H9 (cell line): Measurements from ENCODE around the gene ELOA. TPM values are rescaled to one million over a fixed set of nuclear protein-coding genes. Genes with fewer than 3 reads are reported as not detected.

Experiments used
- DNase-seq: peaks from one replicate; pipeline ENCODE4 v3.0.0-alpha.2; 2017
- H2AFZ ChIP-seq: one replicate; pipeline ENCODE4 v1.6.1; 2013; ENCODE audit warnings: mild to moderate bottlenecking, low read length, control low read depth, moderate library complexity
- H2AK5ac ChIP-seq: 2 replicates; pipeline ENCODE4 v1.6.1; 2013; ENCODE audit warnings: low read length, control low read depth, mixed read lengths; ENCODE audit not compliant: insufficient read length
- H2BK120ac ChIP-seq: one replicate; pipeline ENCODE4 v1.6.1; 2013; ENCODE audit warnings: low read depth, mild to moderate bottlenecking, low read length, control low read depth, inconsistent platforms; ENCODE audit not compliant: poor library complexity, severe bottlenecking
- H2BK12ac ChIP-seq: 2 replicates; pipeline ENCODE4 v1.6.1; 2013; ENCODE audit warnings: low read length, control low read depth, mixed read lengths, low read depth; ENCODE audit not compliant: insufficient read length
- H2BK15ac ChIP-seq: 2 replicates; pipeline ENCODE4 v1.6.1; 2013; ENCODE audit warnings: low read depth, low read length, control low read depth
- H2BK20ac ChIP-seq: one replicate; pipeline ENCODE4 v1.6.1; 2013; ENCODE audit warnings: low read depth, mild to moderate bottlenecking, low read length, control low read depth, inconsistent platforms; ENCODE audit not compliant: poor library complexity, severe bottlenecking
- H2BK5ac ChIP-seq: 2 replicates; pipeline ENCODE4 v1.6.1; 2013; ENCODE audit warnings: low read length, control low read depth, mixed read lengths; ENCODE audit not compliant: insufficient read length
- H3K14ac ChIP-seq: 2 replicates; pipeline ENCODE4 v1.6.1; 2013; ENCODE audit warnings: low read length, control low read depth; ENCODE audit not compliant: insufficient read depth
- H3K18ac ChIP-seq: 2 replicates; pipeline ENCODE4 v1.6.1; 2013; ENCODE audit warnings: low read depth, mild to moderate bottlenecking, mixed read lengths, low read length, control low read depth; ENCODE audit not compliant: insufficient read length
- H3K23ac ChIP-seq: 2 replicates; pipeline ENCODE4 v1.6.1; 2013; ENCODE audit warnings: low read length, control low read depth, mixed read lengths, low read depth; ENCODE audit not compliant: insufficient read length
- H3K23me2 ChIP-seq: 2 replicates; pipeline ENCODE4 v1.6.1; 2013; ENCODE audit warnings: low read depth, mild to moderate bottlenecking, mixed read lengths, low read length, control low read depth; ENCODE audit not compliant: insufficient read length, poor library complexity, severe bottlenecking
- H3K27ac ChIP-seq: 2 replicates; pipeline ENCODE4 v1.5.1; 2013; ENCODE audit warnings: low read length, control low read depth, mixed read lengths, low read depth; ENCODE audit not compliant: insufficient read length
- H3K27me3 ChIP-seq: 2 replicates; pipeline ENCODE4 v1.6.1; 2013; ENCODE audit warnings: low read length, control low read depth, inconsistent platforms; ENCODE audit not compliant: insufficient read depth
- H3K4ac ChIP-seq: 2 replicates; pipeline ENCODE4 v1.6.1; 2013; ENCODE audit warnings: low read depth, mild to moderate bottlenecking, control low read depth, inconsistent platforms, low read length, moderate library complexity
- H3K4me1 ChIP-seq: 2 replicates; pipeline ENCODE4 v1.6.1; 2013; ENCODE audit warnings: low read length, control low read depth, inconsistent platforms; ENCODE audit not compliant: insufficient read depth
- H3K4me2 ChIP-seq: 2 replicates; pipeline ENCODE4 v1.6.1; 2013; ENCODE audit warnings: low read length, control low read depth, mixed read lengths; ENCODE audit not compliant: insufficient read length, insufficient read depth
- H3K56ac ChIP-seq: 2 replicates; pipeline ENCODE4 v1.6.1; 2013; ENCODE audit warnings: low read depth, mild to moderate bottlenecking, mixed read lengths, low read length, control low read depth; ENCODE audit not compliant: insufficient read length
- H3K79me1 ChIP-seq: 2 replicates; pipeline ENCODE4 v1.6.1; 2013; ENCODE audit warnings: low read depth, mild to moderate bottlenecking, moderate library complexity, low read length, control low read depth, inconsistent platforms; ENCODE audit not compliant: insufficient read depth, poor library complexity, severe bottlenecking
- H3K79me2 ChIP-seq: 2 replicates; pipeline ENCODE4 v1.6.1; 2013; ENCODE audit warnings: low read length, control low read depth, inconsistent platforms; ENCODE audit not compliant: insufficient read depth
- H3K9ac ChIP-seq: 2 replicates; pipeline ENCODE4 v1.6.1; 2013; ENCODE audit warnings: low read length, control low read depth, mixed read lengths; ENCODE audit not compliant: insufficient read length; ENCODE audit errors: extremely low read depth
- H3K9me3 ChIP-seq: one replicate; pipeline ENCODE4 v1.6.1; 2013; ENCODE audit warnings: low read depth, low read length, inconsistent platforms; ENCODE audit not compliant: control insufficient read depth
- H3T11ph ChIP-seq: one replicate; pipeline ENCODE4 v1.6.1; 2013; ENCODE audit warnings: mild to moderate bottlenecking, low read length, control low read depth, inconsistent platforms
- H4K20me1 ChIP-seq: one replicate; pipeline ENCODE4 v1.6.1; 2013; ENCODE audit not compliant: control insufficient read depth, insufficient read length, insufficient read depth
- H4K5ac ChIP-seq: 2 replicates; pipeline ENCODE4 v1.6.1; 2013; ENCODE audit warnings: low read depth, mild to moderate bottlenecking, mixed read lengths, low read length, control low read depth; ENCODE audit not compliant: insufficient read length
- H4K8ac ChIP-seq: replicated peaks from 2 replicates; pipeline ENCODE4 v1.6.1; 2013; ENCODE audit warnings: low read length, control low read depth, mixed read lengths, low read depth; ENCODE audit not compliant: insufficient read length
- H4K91ac ChIP-seq: 2 replicates; pipeline ENCODE4 v1.6.1; 2013; ENCODE audit warnings: low read depth, mild to moderate bottlenecking, moderate library complexity, mixed read lengths, low read length, control low read depth; ENCODE audit not compliant: insufficient read length
- H3K27ac Mint-ChIP-seq, 3 experiments: 2 replicates in 2 of 3; 3 replicates in 1 of 3; pipeline ENCODE4 v1.8.0; 2020 to 2021; ENCODE audit warnings: mixed read lengths in 3 of 3, mild to moderate bottlenecking in 1 of 3, moderate library complexity in 1 of 3
- H3K27me3 Mint-ChIP-seq: 2 replicates; pipeline ENCODE4 v1.8.0; 2021; ENCODE audit warnings: low read depth, mild to moderate bottlenecking, moderate library complexity, mixed read lengths
- H3K36me3 Mint-ChIP-seq, 3 experiments: 2 replicates in 2 of 3; 3 replicates in 1 of 3; pipeline ENCODE4 v1.8.0; 2020 to 2021; ENCODE audit warnings: low read depth in 3 of 3, mixed read lengths in 3 of 3; ENCODE audit not compliant: insufficient read depth in 1 of 3
- H3K4me1 Mint-ChIP-seq, 2 experiments: 2 replicates each; pipeline ENCODE4 v1.8.0; 2020; ENCODE audit warnings: mixed read lengths in 2 of 2
- H3K4me3 Mint-ChIP-seq, 2 experiments: 2 replicates in 1 of 2; 3 replicates in 1 of 2; pipeline ENCODE4 v1.8.0; 2020 to 2021; ENCODE audit warnings: mild to moderate bottlenecking in 2 of 2, mixed read lengths in 2 of 2, moderate library complexity in 1 of 2
- H3K9me3 Mint-ChIP-seq, 2 experiments: 2 replicates in 1 of 2; 3 replicates in 1 of 2; pipeline ENCODE4 v1.8.0; 2020; ENCODE audit warnings: mild to moderate bottlenecking in 2 of 2, mixed read lengths in 2 of 2, moderate library complexity in 1 of 2
- WGBS: extraction: QIAGEN DNeasy Blood & Tissue Kit; methylation state at CpG from one replicate; pipeline ENCODE4 v1.1.7; 2013; ENCODE audit warnings: missing lambda C conversion rate, low lambda C conversion rate, mixed read lengths; ENCODE audit not compliant: insufficient read length; ENCODE audit errors: extremely low coverage; 5-methylcytosine and 5-hydroxymethylcytosine counted together
- total RNA-seq: library from RNA; stranded (reverse); gene quantifications from 2 replicates; pipeline ENCODE4 v1.2.1, GENCODE V29; 2021
- TF ChIP-seq, protein P1 (sequence below): fragments of 200-600 bp; sonication (generic); conservative IDR thresholded peaks from 3 replicates; pipeline ENCODE4 v1.8.0; 2021; ENCODE audit warnings: antibody characterized with exemption, mild to moderate bottlenecking

Gene ELOA
- total RNA-seq, 1 experiment from 2014 or later = 66.2 TPM

DNA sequence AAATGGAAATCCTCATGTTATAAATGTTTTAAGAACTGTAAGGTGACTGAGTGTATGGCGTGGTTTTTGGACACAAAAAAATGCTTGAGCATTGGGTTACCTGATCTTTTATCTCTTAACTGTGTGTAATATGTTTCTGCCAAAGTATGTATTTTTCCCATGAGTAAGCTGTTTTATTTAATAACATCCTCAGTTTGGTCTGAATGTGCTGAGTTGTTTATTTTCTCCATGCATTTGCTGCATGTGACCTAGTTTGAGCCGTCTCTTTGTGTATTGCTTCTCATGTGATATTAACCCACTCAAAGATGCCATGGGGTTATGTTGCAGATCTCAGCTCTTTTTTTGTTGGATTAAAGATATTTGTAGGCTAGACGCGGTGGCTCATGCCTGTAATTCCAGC is 41.6 kb downstream of the ELOA start:
- Histone ChIP-seq H3T11ph (no peak overlapping the region), H3K14ac (no peak overlapping the region), H4K20me1 (no peaks in the 10 kb centered on the region), H2BK120ac (no peak overlapping the region), H3K4ac (no peak overlapping the region), H3K23ac (no peak overlapping the region), H3K4me2 (no peak overlapping the region), H2BK20ac (no peak overlapping the region), H2BK5ac (no peak overlapping the region), H3K9me3 (no peaks in the 10 kb centered on the region), H3K23me2 (no peaks in the 10 kb centered on the region), H2BK12ac (no peak overlapping the region), H4K5ac (no peak overlapping the region), H4K91ac (no peak overlapping the region), H3K79me2 (peaks cover 1% of the 10 kb centered on the region; the same call in 1 of the 2 replicates), H3K18ac (no peak overlapping the region), H4K8ac (no peak overlapping the region), H3K27me3 (no peaks in the 10 kb centered on the region), H3K4me1 (no peaks in the 10 kb centered on the region), H2AFZ (no peak overlapping the region), H2BK15ac (no peak overlapping the region), H3K9ac (no peak overlapping the region), H3K56ac (no peak overlapping the region), H3K27ac (no peak overlapping the region), H3K79me1 (peaks cover 4% of the 10 kb centered on the region), H2AK5ac (no peak overlapping the region)
- no CpG with 5 or more reads among the region's 4 CpGs for WGBS
- peaks cover 2 to 4% of the 10 kb centered on the region in 2 experiments; a peak in 2 of 4 replicates for H3K4me1 Mint-ChIP-seq
- no peak for DNase-seq
- H3K27ac Mint-ChIP-seq = no peak overlapping the region
- H3K4me3 Mint-ChIP-seq = no peak overlapping the region
- H3K36me3 Mint-ChIP-seq = peaks cover 34 to 72% (median 56%) of the 10 kb centered on the region in 3 experiments
- H3K27me3 Mint-ChIP-seq = no peaks in the 10 kb centered on the region
- TF ChIP-seq, protein P1, sequence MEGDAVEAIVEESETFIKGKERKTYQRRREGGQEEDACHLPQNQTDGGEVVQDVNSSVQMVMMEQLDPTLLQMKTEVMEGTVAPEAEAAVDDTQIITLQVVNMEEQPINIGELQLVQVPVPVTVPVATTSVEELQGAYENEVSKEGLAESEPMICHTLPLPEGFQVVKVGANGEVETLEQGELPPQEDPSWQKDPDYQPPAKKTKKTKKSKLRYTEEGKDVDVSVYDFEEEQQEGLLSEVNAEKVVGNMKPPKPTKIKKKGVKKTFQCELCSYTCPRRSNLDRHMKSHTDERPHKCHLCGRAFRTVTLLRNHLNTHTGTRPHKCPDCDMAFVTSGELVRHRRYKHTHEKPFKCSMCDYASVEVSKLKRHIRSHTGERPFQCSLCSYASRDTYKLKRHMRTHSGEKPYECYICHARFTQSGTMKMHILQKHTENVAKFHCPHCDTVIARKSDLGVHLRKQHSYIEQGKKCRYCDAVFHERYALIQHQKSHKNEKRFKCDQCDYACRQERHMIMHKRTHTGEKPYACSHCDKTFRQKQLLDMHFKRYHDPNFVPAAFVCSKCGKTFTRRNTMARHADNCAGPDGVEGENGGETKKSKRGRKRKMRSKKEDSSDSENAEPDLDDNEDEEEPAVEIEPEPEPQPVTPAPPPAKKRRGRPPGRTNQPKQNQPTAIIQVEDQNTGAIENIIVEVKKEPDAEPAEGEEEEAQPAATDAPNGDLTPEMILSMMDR = no peak
- no peaks in the 10 kb centered on the region for H3K9me3 Mint-ChIP-seq
